Natural killer cell (primary cell): Measurements from ENCODE around the gene BATF. TPM values are rescaled to one million over a fixed set of nuclear protein-coding genes. Genes with fewer than 3 reads are reported as not detected.

ENCODE experiments used
- ATAC-seq, 3 donors: fragments of 150-1000 bp in 2 of 3; fragments of 200-7000 bp in 1 of 3; cut with Tn5 transposase; 1 replicate in 1 of 3; 2 replicates in 2 of 3; pipeline ENCODE4 v1.10.0; 2021; ENCODE audit warnings: mild to moderate bottlenecking in 2 of 3, moderate library complexity in 2 of 3
- DNase-seq, 2 donors: peaks; one replicate each; pipeline versions ENCODE4 v3.0.0 to v3.0.0-alpha.2; 2013 to 2021; ENCODE audit warnings: mixed read lengths in 1 of 2
- H3K27ac ChIP-seq: one replicate; pipeline ENCODE4 v1.5.1; 2013; ENCODE audit warnings: mild to moderate bottlenecking, low read length
- H3K27me3 ChIP-seq: one replicate; pipeline ENCODE4 v1.6.1; 2013; ENCODE audit warnings: low read length; ENCODE audit not compliant: control insufficient read depth, insufficient read depth
- H3K36me3 ChIP-seq: one replicate; pipeline ENCODE4 v1.6.1; 2013; ENCODE audit warnings: low read length; ENCODE audit not compliant: control insufficient read depth, insufficient read depth
- H3K4me1 ChIP-seq: one replicate; pipeline ENCODE4 v1.6.1; 2013; ENCODE audit warnings: low read length; ENCODE audit not compliant: control insufficient read depth, insufficient read depth
- H3K4me3 ChIP-seq: one replicate; pipeline ENCODE4 v1.5.1; 2013; ENCODE audit warnings: low read length
- H3K9me3 ChIP-seq: one replicate; pipeline ENCODE4 v1.6.1; 2013; ENCODE audit warnings: low read length; ENCODE audit not compliant: control insufficient read depth, insufficient read depth
- H3K27ac Mint-ChIP-seq, 2 donors: one replicate each; pipeline ENCODE4 v1.8.0; 2022; ENCODE audit warnings: mild to moderate bottlenecking in 2 of 2, mixed read lengths in 2 of 2, moderate library complexity in 1 of 2
- H3K27me3 Mint-ChIP-seq, 2 donors: one replicate each; pipeline ENCODE4 v1.8.0; 2022; ENCODE audit warnings: low read depth in 2 of 2, mixed read lengths in 2 of 2
- H3K36me3 Mint-ChIP-seq: one replicate; pipeline ENCODE4 v1.8.0; 2022; ENCODE audit warnings: mixed read lengths
- H3K4me1 Mint-ChIP-seq, 2 donors: one replicate each; pipeline ENCODE4 v1.8.0; 2022; ENCODE audit warnings: mixed read lengths in 2 of 2
- H3K4me3 Mint-ChIP-seq: one replicate; pipeline ENCODE4 v1.8.0; 2022; ENCODE audit warnings: mild to moderate bottlenecking, moderate library complexity, mixed read lengths
- H3K9me3 Mint-ChIP-seq, 2 donors: one replicate each; pipeline ENCODE4 v1.8.0; 2022; ENCODE audit warnings: mixed read lengths in 2 of 2
- CTCF ChIP-seq: fragments of 200-600 bp; IDR thresholded peaks from one replicate; pipeline ENCODE4 v1.8.0; 2022; ENCODE audit warnings: antibody characterized with exemption
- WGBS: methylation state at CpG from one replicate; pipeline ENCODE4 v1.1.7; 2013; ENCODE audit warnings: missing lambda C conversion rate; ENCODE audit not compliant: insufficient coverage; 5-methylcytosine and 5-hydroxymethylcytosine counted together
- intact Hi-C: fragments of 100-400 bp; cut with micrococcal nuclease; formaldehyde crosslinking; loops from one replicate; pipeline ENCODE4 v1.14.2; 2022
- total RNA-seq, 4 donors: library from RNA; stranded (reverse); fragments of 120-200 nt in 1 of 4; gene quantifications; one replicate each; pipeline versions ENCODE4 v1.2.3 to v1.2.4, GENCODE V29; 2013 to 2022

BATF gene
- total RNA-seq, 3 donors from 2014 or later (not counting 1 experiment from before 2014, with no cell fraction given) = 12.6 to 32.5 (median 21.4) TPM

GRCh38 chr14:75497191-75497590, 25.1 kb upstream of the BATF start:
- Histone ChIP-seq H3K9me3 (no peaks in the 10 kb centered on the region), H3K27me3 (no peaks in the 10 kb centered on the region), H3K4me1 (peaks cover 9% of the 10 kb centered on the region), H3K4me3 (no peak overlapping the region), H3K36me3 (no peaks in the 10 kb centered on the region), H3K27ac (no peak overlapping the region)
- H3K9me3 Mint-ChIP-seq = no peaks in the 10 kb centered on the region
- peak overlapping the region in 1 of 2 donors; percentile 10 for H3K27ac Mint-ChIP-seq
- no peak for TF ChIP-seq CTCF
- DNase-seq (peak in 1 of 2 donors; percentile 50), ATAC-seq (peak in 1 of 3 donors; percentile 46)
- no peaks in the 10 kb centered on the region for H3K36me3 Mint-ChIP-seq
- no peak overlapping the region for H3K4me3 Mint-ChIP-seq
- intact Hi-C loops = no loop called here
- 13% methylated on average over 4 of the region's 4 CpGs for WGBS
- H3K27me3 Mint-ChIP-seq = no peaks in the 10 kb centered on the region
- peaks cover 10 to 11% of the 10 kb centered on the region in 2 donors for H3K4me1 Mint-ChIP-seq

GRCh38 chr14:75497701-75498100, 24.6 kb upstream of the BATF start:
- DNase-seq = no peak
- Mint-ChIP-seq H3K27ac (no peak overlapping the region), H3K9me3 (no peaks in the 10 kb centered on the region), H3K4me1 (peaks cover 10 to 11% of the 10 kb centered on the region in 2 donors), H3K36me3 (no peaks in the 10 kb centered on the region), H3K4me3 (no peak overlapping the region), H3K27me3 (no peaks in the 10 kb centered on the region)
- 85% methylated on average over 11 of the region's 11 CpGs for WGBS
- Histone ChIP-seq H3K9me3 (no peaks in the 10 kb centered on the region), H3K36me3 (no peaks in the 10 kb centered on the region), H3K4me1 (peaks cover 9% of the 10 kb centered on the region), H3K27ac (no peak overlapping the region), H3K4me3 (no peak overlapping the region), H3K27me3 (no peaks in the 10 kb centered on the region)
- intact Hi-C loops = no loop called here
- no peak for TF ChIP-seq CTCF
- no peak for ATAC-seq

GRCh38 chr14:75499084-75499875, 23.0 kb upstream of the BATF start:
- 80% methylated on average over 16 of the region's 16 CpGs for WGBS
- no peaks in the 10 kb centered on the region for H3K9me3 Mint-ChIP-seq
- H3K4me3 ChIP-seq = no peak overlapping the region
- no peaks in the 10 kb centered on the region for H3K9me3 ChIP-seq
- no peaks in the 10 kb centered on the region for H3K27me3 Mint-ChIP-seq
- intact Hi-C loops = no loop called here
- H3K36me3 ChIP-seq = no peaks in the 10 kb centered on the region
- H3K27ac ChIP-seq = no peak overlapping the region
- DNase-seq = peak in 1 of 2 donors; percentile 17
- ATAC-seq = no peak
- no peak overlapping the region for H3K27ac Mint-ChIP-seq
- H3K4me1 ChIP-seq = peaks cover 9% of the 10 kb centered on the region
- H3K27me3 ChIP-seq = no peaks in the 10 kb centered on the region
- H3K36me3 Mint-ChIP-seq = no peaks in the 10 kb centered on the region
- TF ChIP-seq CTCF = no peak
- peaks cover 10 to 11% of the 10 kb centered on the region in 2 donors for H3K4me1 Mint-ChIP-seq
- H3K4me3 Mint-ChIP-seq = no peak overlapping the region
